Ovary (tissue), 9 donors: ENCODE measurements around the gene SEPTIN3. TPM values are rescaled to one million over a fixed set of nuclear protein-coding genes. Genes with fewer than 3 reads are reported as not detected.

Source experiments
- DNase-seq, 5 donors: peaks; one replicate each; pipeline ENCODE4 v3.0.0-alpha.2; 2019 to 2020
- H3K27ac ChIP-seq, 2 donors: fragments of 200-600 bp; one replicate each; pipeline versions ENCODE4 v1.5.1 to v1.8.0; 2019 to 2022
- H3K27me3 ChIP-seq: fragments of 200-600 bp; one replicate; pipeline ENCODE4 v1.8.0; 2022
- H3K36me3 ChIP-seq: fragments of 200-600 bp; sonication (generic); one replicate; pipeline ENCODE4 v1.5.1; 2019
- H3K4me1 ChIP-seq: one replicate; pipeline ENCODE4 v1.8.1; 2013; ENCODE audit warnings: mild to moderate bottlenecking, moderate library complexity; ENCODE audit not compliant: insufficient read depth
- H3K4me3 ChIP-seq: fragments of 200-600 bp; sonication (generic); one replicate; pipeline ENCODE4 v1.5.1; 2017
- H3K9me3 ChIP-seq, 2 donors: fragments of 200-600 bp in 1 of 2; sonication (generic) in 1 of 2; one replicate each; pipeline versions ENCODE4 v1.5.1 to v1.8.1; 2013 to 2019; ENCODE audit warnings: mild to moderate bottlenecking in 1 of 2, moderate library complexity in 1 of 2
- CTCF ChIP-seq, 3 donors: fragments of 450-650 bp in 2 of 3; fragments of 200-600 bp in 1 of 3; IDR thresholded peaks; one replicate each; pipeline versions ENCODE4 v1.5.1 to v1.8.0; 2016 to 2022; ENCODE audit warnings: antibody characterized with exemption in 3 of 3, mild to moderate bottlenecking in 1 of 3
- EP300 ChIP-seq: sonication (generic); formaldehyde crosslinking; IDR thresholded peaks from one replicate; pipeline ENCODE4 v1.6.1; 2017; ENCODE audit warnings: antibody characterized with exemption
- POLR2A ChIP-seq: fragments of 450-650 bp; IDR thresholded peaks from one replicate; pipeline ENCODE4 v1.6.1; 2017; ENCODE audit warnings: antibody characterized with exemption, mild to moderate bottlenecking, moderate library complexity
- WGBS, 3 donors: extraction: QIAGEN DNeasy Blood & Tissue Kit in 1 of 3; methylation state at CpG; one replicate each; pipeline versions ENCODE4 v1.1.5 to v1.1.7; 2013 to 2017; 5-methylcytosine and 5-hydroxymethylcytosine counted together
- intact Hi-C, 4 donors: fragments of 100-400 bp; cut with DNase I; formaldehyde crosslinking; loops; one replicate each; pipeline versions ENCODE4 v1.11.0 to v1.15.1; 2022 to 2023
- polyA plus RNA-seq, 2 donors: library from polyadenylated mRNA; stranded (reverse); fragments of 200-250 nt in 1 of 2; fragments of 350-450 nt in 1 of 2; fragmentation: Illumina TruSeq in 1 of 2; extraction: RNeasy Lipid Tissue Mini Kit (QIAGEN cat#74804) in 1 of 2; gene quantifications; one replicate each; pipeline ENCODE4 v1.2.3, GENCODE V29; 2013 to 2014
- total RNA-seq, 7 donors: library from RNA; depleted of rRNA in 2 of 7; stranded (reverse); fragments of >200 nt in 2 of 7; fragmentation: NEBNext Ultra II Directional in 3 of 7; extraction: Animal tissue kit (Norgen Biotek cat#: 25700) in 3 of 7; gene quantifications; one replicate each; pipeline versions ENCODE4 v1.1.0 to v1.2.4, GENCODE V29; 2016 to 2023
- donor health status: DM: no; HTN: no; CAD: no; lungs with moderate emphysema.
- donor health status: DM: no; HTN: no; CAD: no.
- donor health status: Bipolar disorder and iron deficiency.
- donor health status: DM: yes; HTN: yes; CAD: no.
- donor health status: DM: no; HTN: no; CAD: no.
- donor health status: DM: yes; HTN: yes; CAD: no.

The SEPTIN3 gene
- total and polyA plus RNA-seq, 9 donors = 0.11 to 1.4 (median 0.23) TPM; not detected in 1

- Histone ChIP-seq H3K36me3 (no peaks in the 10 kb centered on the region), H3K4me3 (no peak overlapping the region), H3K9me3 (no peaks in the 10 kb centered on the region), H3K27me3 (no peaks in the 10 kb centered on the region), H3K4me1 (no peaks in the 10 kb centered on the region), H3K27ac (no peak overlapping the region)
- no peak for TF ChIP-seq POLR2A
- TF ChIP-seq CTCF (IDR thresholded peaks at IDR 0.05) = no peak
- TF ChIP-seq EP300 = no peak
- 63 to 70% (median 68%) methylated on average over 5 of the region's 5 CpGs for WGBS, 3 donors
- intact Hi-C loops = no loop called here
- DNase-seq = no peak
Measured at GRCh38 chr22:41982865-41983264, 13.6 kb downstream of the SEPTIN3 start.

- intact Hi-C loops = no loop called here
- TF ChIP-seq POLR2A (no peak), CTCF (IDR thresholded peaks at IDR 0.05) (no peak), EP300 (no peak)
Measured at GRCh38 chr22:41983513-41984405, 14.5 kb downstream of the SEPTIN3 start.

GRCh38 chr22:41987276-41987675 is 18.0 kb downstream of the SEPTIN3 start:
- Histone ChIP-seq H3K4me1 (no peaks in the 10 kb centered on the region), H3K9me3 (no peaks in the 10 kb centered on the region), H3K4me3 (no peak overlapping the region), H3K36me3 (no peaks in the 10 kb centered on the region), H3K27ac (no peak overlapping the region), H3K27me3 (no peaks in the 10 kb centered on the region)
- no peak for DNase-seq
- TF ChIP-seq CTCF (IDR thresholded peaks at IDR 0.05) (no peak), POLR2A (no peak)
- intact Hi-C loops = no loop called here
- 89 to 92% (median 90%) methylated on average over 5 of the region's 5 CpGs for WGBS, 3 donors

More at GRCh38 chr22:41983513-41984405, 14.5 kb downstream of the SEPTIN3 start:
- H3K27me3 ChIP-seq = no peaks in the 10 kb centered on the region
- no peak overlapping the region for H3K4me3 ChIP-seq
- no peak for DNase-seq
- 66 to 78% (median 72%) methylated on average over 6 of the region's 6 CpGs for WGBS, 3 donors
- H3K4me1 ChIP-seq = no peaks in the 10 kb centered on the region
- no peak overlapping the region for H3K27ac ChIP-seq
- no peaks in the 10 kb centered on the region for H3K36me3 ChIP-seq
- H3K9me3 ChIP-seq = no peaks in the 10 kb centered on the region

- intact Hi-C loops = no loop called here
- DNase-seq = no peak
- H3K4me1 ChIP-seq = no peaks in the 10 kb centered on the region
- no peaks in the 10 kb centered on the region for H3K27me3 ChIP-seq
- no peak overlapping the region for H3K4me3 ChIP-seq
- H3K36me3 ChIP-seq = no peaks in the 10 kb centered on the region
- no peaks in the 10 kb centered on the region for H3K9me3 ChIP-seq
- TF ChIP-seq POLR2A (no peak), CTCF (IDR thresholded peaks at IDR 0.05) (no peak), EP300 (no peak)
- 74 to 89% (median 75%) methylated on average over 4 of the region's 4 CpGs for WGBS, 3 donors
- no peak overlapping the region for H3K27ac ChIP-seq
Measured at GRCh38 chr22:41989246-41989645, 20.0 kb downstream of the SEPTIN3 start.
